ENCODE data around the gene NPAS3. TPM values are rescaled to one million over a fixed set of nuclear protein-coding genes. Genes with fewer than 3 reads are reported as not detected.

NPAS3 gene
- total RNA-seq, 1 experiment from 2014 or later = 15.6 TPM

- POLR2A ChIA-PET (ENCODE audit: low non-redundant PET) = no interaction called here
- intact Hi-C loops (cut with micrococcal nuclease; ENCODE audit: unreplicated experiment) = no loop called here
- DNase-seq (ENCODE audit: low spot score) = peak; percentile 40
These were observed 678.5 kb downstream of the NPAS3 start for GRCh38 chr14:33617154-33617553.

DNA sequence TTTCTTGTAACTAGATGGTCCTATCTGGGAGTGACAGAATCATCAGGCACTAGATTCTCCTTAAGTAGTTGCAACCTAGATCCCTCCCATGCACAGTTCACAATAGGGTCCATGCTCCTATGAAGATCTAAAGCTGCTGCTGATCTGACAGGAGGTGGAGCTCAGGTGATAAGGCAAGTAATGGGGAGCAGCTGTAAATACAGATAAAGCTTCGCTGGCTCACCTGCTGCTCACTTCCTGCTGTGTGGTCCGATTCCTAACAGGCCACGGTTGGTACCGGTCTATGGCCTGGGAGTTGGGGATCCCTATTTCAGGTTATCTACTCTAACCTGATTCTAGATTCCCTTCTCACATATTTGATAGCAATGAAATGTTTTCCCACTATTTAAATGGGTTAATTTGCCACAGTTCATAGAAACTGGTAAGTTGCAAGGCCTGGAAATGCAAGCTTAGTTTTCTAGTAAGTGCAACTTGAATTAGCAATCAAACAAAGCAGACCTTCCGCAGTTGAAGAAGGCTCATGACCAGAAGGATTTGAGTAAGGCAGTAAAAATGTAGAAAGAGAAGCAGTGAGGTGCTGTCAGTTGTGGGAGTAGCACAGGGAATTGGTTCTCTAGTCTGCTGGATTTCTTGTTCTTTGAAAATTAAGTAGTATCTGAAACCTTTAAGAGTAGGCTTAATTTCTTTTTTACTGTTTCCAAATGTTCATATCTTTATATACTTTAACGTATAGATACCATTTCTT lies 679.9 kb downstream of the NPAS3 start:
- H3K27me3 ChIP-seq (replicated peaks; ENCODE audit: insufficient read depth, low read depth, low read length, poor library complexity) = no peaks in the 10 kb centered on the region
- H3K36me3 ChIP-seq (ENCODE audit: insufficient read depth, low read length, poor library complexity, severe bottlenecking) = no peaks in the 10 kb centered on the region
- BruUV-seq (replicated peaks) = no TSS peak
- no peak overlapping the region for H3K27ac ChIP-seq (ENCODE audit: low read depth, low read length, poor library complexity, severe bottlenecking)
- CTCF ChIA-PET = no interaction called here
- H3K9me3 ChIP-seq (ENCODE audit: low read depth, low read length, poor library complexity, severe bottlenecking) = no peaks in the 10 kb centered on the region
- intact Hi-C loops (cut with micrococcal nuclease; ENCODE audit: unreplicated experiment) = no loop called here
- no peak for TF ChIP-seq EZH2 (IDR thresholded peaks at IDR 0.05; ENCODE audit: borderline replicate concordance, low read depth, low read length, poor library complexity, severe bottlenecking)
- TF ChIP-seq CTCF (conservative IDR thresholded peaks at IDR 0.05; ENCODE audit: low read depth, low read length) = no peak
- no peak overlapping the region for H3K4me3 ChIP-seq (ENCODE audit: low read depth, low read length, poor library complexity, severe bottlenecking)
- no peak for DNase-seq (ENCODE audit: low spot score)
- POLR2A ChIA-PET (ENCODE audit: low non-redundant PET) = no interaction called here
- no peaks in the 10 kb centered on the region for H3K4me1 ChIP-seq (ENCODE audit: insufficient read depth, low read length, poor library complexity, severe bottlenecking)

More at GRCh38 chr14:33617154-33617553, 678.5 kb downstream of the NPAS3 start:
- CTCF ChIA-PET = no interaction called here
- Histone ChIP-seq H3K27ac (ENCODE audit: low read depth, low read length, poor library complexity, severe bottlenecking) (no peak overlapping the region), H3K27me3 (replicated peaks; ENCODE audit: insufficient read depth, low read depth, low read length, poor library complexity) (no peaks in the 10 kb centered on the region), H3K9me3 (ENCODE audit: low read depth, low read length, poor library complexity, severe bottlenecking) (no peaks in the 10 kb centered on the region), H3K4me1 (ENCODE audit: insufficient read depth, low read length, poor library complexity, severe bottlenecking) (no peaks in the 10 kb centered on the region), H3K36me3 (ENCODE audit: insufficient read depth, low read length, poor library complexity, severe bottlenecking) (no peaks in the 10 kb centered on the region), H3K4me3 (ENCODE audit: low read depth, low read length, poor library complexity, severe bottlenecking) (no peak overlapping the region)
- no TSS peak for BruUV-seq (replicated peaks)
- TF ChIP-seq CTCF (conservative IDR thresholded peaks at IDR 0.05; ENCODE audit: low read depth, low read length) (no peak), EZH2 (IDR thresholded peaks at IDR 0.05; ENCODE audit: borderline replicate concordance, low read depth, low read length, poor library complexity, severe bottlenecking) (no peak)

DNA sequence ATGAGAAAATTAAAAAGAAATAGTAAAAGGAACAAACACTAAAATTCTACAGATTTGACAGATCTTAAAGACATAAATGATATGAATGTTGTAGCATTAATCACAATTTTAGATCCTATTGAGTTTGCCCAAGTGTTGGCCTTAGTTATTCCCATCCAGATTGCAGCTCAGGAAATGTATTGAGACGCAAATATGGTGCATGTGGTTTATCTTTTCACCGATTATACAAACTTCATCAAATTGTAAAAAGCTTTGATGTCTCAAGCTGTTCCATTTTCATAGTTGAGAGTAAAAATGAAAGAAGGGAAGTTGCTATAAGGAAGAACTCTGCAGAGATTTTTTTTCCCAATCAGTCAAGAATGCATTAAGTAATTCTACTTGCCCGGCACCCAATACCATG lies 683.8 kb downstream of the NPAS3 start:
- CTCF ChIA-PET = no interaction called here
- no peak overlapping the region for H3K4me3 ChIP-seq (ENCODE audit: low read depth, low read length, poor library complexity, severe bottlenecking)
- no peaks in the 10 kb centered on the region for H3K27me3 ChIP-seq (replicated peaks; ENCODE audit: insufficient read depth, low read depth, low read length, poor library complexity)
- intact Hi-C loops (cut with micrococcal nuclease; ENCODE audit: unreplicated experiment) = no loop called here
- no peaks in the 10 kb centered on the region for H3K4me1 ChIP-seq (ENCODE audit: insufficient read depth, low read length, poor library complexity, severe bottlenecking)
- H3K9me3 ChIP-seq (ENCODE audit: low read depth, low read length, poor library complexity, severe bottlenecking) = no peaks in the 10 kb centered on the region
- DNase-seq (ENCODE audit: low spot score) = no peak
- POLR2A ChIA-PET (ENCODE audit: low non-redundant PET) = no interaction called here
- H3K27ac ChIP-seq (ENCODE audit: low read depth, low read length, poor library complexity, severe bottlenecking) = no peak overlapping the region
- TF ChIP-seq EZH2 (IDR thresholded peaks at IDR 0.05; ENCODE audit: borderline replicate concordance, low read depth, low read length, poor library complexity, severe bottlenecking) = no peak
- no peak for TF ChIP-seq CTCF (conservative IDR thresholded peaks at IDR 0.05; ENCODE audit: low read depth, low read length)
- H3K36me3 ChIP-seq (ENCODE audit: insufficient read depth, low read length, poor library complexity, severe bottlenecking) = no peaks in the 10 kb centered on the region
- no TSS peak for BruUV-seq (replicated peaks)
